ENCODE results near the gene MDH1B.
"Not testable (repeated sequence)": the region's sequence is repeated elsewhere in the genome, so short reads cannot be mapped to it uniquely, and the experiment has no call there.

Gene MDH1B

GRCh38 chr2:206765242-206766056 is at the start of gene MDH1B, which contains the start of gene FASTKD2:
Gene MDH1B (minus strand): TSS chr2:206765328. CDS start chr2:206765271, 57 bp downstream.
Gene FASTKD2 (plus strand): TSS chr2:206765606. CDS start chr2:206766694, 1,088 bp downstream.
- peak; percentile 94 for DNase-seq

GRCh38 chr2:206814498-206814897 is 49.4 kb upstream of the MDH1B start:
- no peak for DNase-seq

GRCh38 chr2:206812471-206812870 is 47.3 kb upstream of the MDH1B start:
- DNase-seq = not testable (repeated sequence)

GRCh38 chr2:206807624-206808023 is 42.5 kb upstream of the MDH1B start:
- not testable (repeated sequence) for DNase-seq

GRCh38 chr2:206805887-206806607 is 40.9 kb upstream of the MDH1B start:
- DNase-seq = no peak

- no peak for DNase-seq
These were observed 39.2 kb upstream of the MDH1B start for GRCh38 chr2:206804326-206804725.

- DNase-seq = no peak
These were observed 37.8 kb upstream of the MDH1B start for GRCh38 chr2:206802654-206803514.

- no peak for DNase-seq
These were observed 36.5 kb upstream of the MDH1B start for GRCh38 chr2:206801418-206802189.

- peak; percentile 66 for DNase-seq
These were observed 35.6 kb upstream of the MDH1B start for GRCh38 chr2:206800506-206801417.

- no peak for DNase-seq
These were observed 34.0 kb upstream of the MDH1B start for GRCh38 chr2:206799083-206799482.

GRCh38 chr2:206798000-206798399 is 32.9 kb upstream of the MDH1B start:
- DNase-seq = no peak

GRCh38 chr2:206797376-206797775 is 32.2 kb upstream of the MDH1B start:
- no peak for DNase-seq

GRCh38 chr2:206792645-206793044 is 27.5 kb upstream of the MDH1B start:
- DNase-seq = no peak

- no peak for DNase-seq
These were observed 25.3 kb upstream of the MDH1B start for GRCh38 chr2:206790311-206790935.

- no peak for DNase-seq
These were observed 19.6 kb upstream of the MDH1B start for GRCh38 chr2:206784559-206785353.

GRCh38 chr2:206783718-206784117 is 18.6 kb upstream of the MDH1B start:
- no peak for DNase-seq

- DNase-seq = no peak
These were observed 15.5 kb upstream of the MDH1B start for GRCh38 chr2:206780671-206781070.

GRCh38 chr2:206776432-206776831 is 11.3 kb upstream of the MDH1B start:
- no peak for DNase-seq

- DNase-seq = no peak
These were observed 9.7 kb upstream of the MDH1B start for GRCh38 chr2:206774871-206775270.

Data from activated effector memory CD4-positive, alpha-beta T cell treated with anti-CD3 and anti-CD28 coated beads, Interleukin-2, amount 50 U/mL, for 16 hours (primary cell).